22Rv1 (cell line): Measurements from ENCODE around the gene FAM229A.

ENCODE experiments used
- ZFX ChIP-seq: fragments of 450-650 bp; IDR thresholded peaks from 2 replicates; pipeline ENCODE4 v1.6.1; 2017; ENCODE audit warnings: antibody characterized with exemption, borderline replicate concordance
- TF ChIP-seq, protein P1 (sequence below): fragments of 450-650 bp; IDR thresholded peaks from 2 replicates; pipeline ENCODE4 v1.5.1; 2017; ENCODE audit warnings: mild to moderate bottlenecking

DNA sequence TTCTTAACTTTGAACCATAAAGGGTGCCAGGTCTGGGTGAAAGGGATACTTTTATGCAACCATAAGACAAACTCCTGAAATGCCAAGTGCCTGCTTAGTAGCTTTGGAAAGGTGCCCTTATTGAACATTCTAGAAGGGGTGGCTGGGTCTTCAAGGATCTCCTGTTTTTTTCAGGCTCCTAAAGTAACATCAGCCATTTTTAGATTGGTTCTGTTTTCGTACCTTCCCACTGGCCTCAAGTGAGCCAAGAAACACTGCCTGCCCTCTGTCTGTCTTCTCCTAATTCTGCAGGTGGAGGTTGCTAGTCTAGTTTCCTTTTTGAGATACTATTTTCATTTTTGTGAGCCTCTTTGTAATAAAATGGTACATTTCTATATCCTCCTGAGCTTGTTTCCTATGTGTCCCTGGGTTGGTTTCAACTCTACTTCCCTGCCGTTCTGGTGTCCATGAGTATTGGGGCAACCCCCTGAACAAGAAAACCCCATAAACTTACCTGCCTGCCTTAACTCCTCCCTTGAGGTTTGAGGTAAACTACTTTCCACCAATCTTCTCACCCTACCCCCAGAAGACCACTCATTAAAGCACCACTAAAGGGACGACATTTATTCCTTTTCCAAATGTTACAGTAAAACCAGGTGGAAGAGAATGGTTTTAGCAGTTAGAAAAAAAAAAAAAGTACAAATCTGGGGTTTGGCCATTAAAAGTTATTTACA, 28.9 kb downstream of the FAM229A start:
- TF ChIP-seq, protein P1, sequence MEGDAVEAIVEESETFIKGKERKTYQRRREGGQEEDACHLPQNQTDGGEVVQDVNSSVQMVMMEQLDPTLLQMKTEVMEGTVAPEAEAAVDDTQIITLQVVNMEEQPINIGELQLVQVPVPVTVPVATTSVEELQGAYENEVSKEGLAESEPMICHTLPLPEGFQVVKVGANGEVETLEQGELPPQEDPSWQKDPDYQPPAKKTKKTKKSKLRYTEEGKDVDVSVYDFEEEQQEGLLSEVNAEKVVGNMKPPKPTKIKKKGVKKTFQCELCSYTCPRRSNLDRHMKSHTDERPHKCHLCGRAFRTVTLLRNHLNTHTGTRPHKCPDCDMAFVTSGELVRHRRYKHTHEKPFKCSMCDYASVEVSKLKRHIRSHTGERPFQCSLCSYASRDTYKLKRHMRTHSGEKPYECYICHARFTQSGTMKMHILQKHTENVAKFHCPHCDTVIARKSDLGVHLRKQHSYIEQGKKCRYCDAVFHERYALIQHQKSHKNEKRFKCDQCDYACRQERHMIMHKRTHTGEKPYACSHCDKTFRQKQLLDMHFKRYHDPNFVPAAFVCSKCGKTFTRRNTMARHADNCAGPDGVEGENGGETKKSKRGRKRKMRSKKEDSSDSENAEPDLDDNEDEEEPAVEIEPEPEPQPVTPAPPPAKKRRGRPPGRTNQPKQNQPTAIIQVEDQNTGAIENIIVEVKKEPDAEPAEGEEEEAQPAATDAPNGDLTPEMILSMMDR, result no peak
- no peak for TF ChIP-seq ZFX
